GM18867 (cell line): ENCODE results near the gene SIGLEC1.

Experiments used
- ATAC-seq: cut with Tn5 transposase; IDR thresholded peaks from one replicate; pipeline ENCODE4 v1.9.1; 2021; ENCODE audit warnings: mild to moderate bottlenecking, moderate library complexity; ENCODE audit not compliant: unreplicated experiment

The SIGLEC1 gene

GRCh38 chr20:3681352-3681930 is 31.0 kb downstream of the SIGLEC1 start:
- no peak for ATAC-seq

GRCh38 chr20:3680701-3681351 is 31.6 kb downstream of the SIGLEC1 start:
- no peak for ATAC-seq

- no peak for ATAC-seq
Measured at GRCh38 chr20:3679749-3680700, 32.4 kb downstream of the SIGLEC1 start.

GRCh38 chr20:3678856-3679720 is 33.3 kb downstream of the SIGLEC1 start:
- ATAC-seq, result no peak

GRCh38 chr20:3678198-3678597 is 34.2 kb downstream of the SIGLEC1 start:
- ATAC-seq, result no peak

- no peak for ATAC-seq
Measured at GRCh38 chr20:3677733-3678132, 34.7 kb downstream of the SIGLEC1 start.

GRCh38 chr20:3674995-3675900 is 37.2 kb downstream of the SIGLEC1 start:
- ATAC-seq, result no peak

- no peak for ATAC-seq
Measured at GRCh38 chr20:3674447-3674846, 38.0 kb downstream of the SIGLEC1 start.

GRCh38 chr20:3673221-3674070 is 39.0 kb downstream of the SIGLEC1 start:
- no peak for ATAC-seq

- no peak for ATAC-seq
Measured at GRCh38 chr20:3672547-3673171, 39.7 kb downstream of the SIGLEC1 start.

GRCh38 chr20:3671986-3672546 is 40.3 kb downstream of the SIGLEC1 start:
- no peak for ATAC-seq

- ATAC-seq, result no peak
Measured at GRCh38 chr20:3670945-3671344, 41.5 kb downstream of the SIGLEC1 start.

GRCh38 chr20:3670511-3670910 is 41.9 kb downstream of the SIGLEC1 start:
- ATAC-seq, result no peak

GRCh38 chr20:3669710-3670367 is 42.6 kb downstream of the SIGLEC1 start:
- no peak for ATAC-seq

GRCh38 chr20:3667434-3668037 is 44.9 kb downstream of the SIGLEC1 start:
- no peak for ATAC-seq

GRCh38 chr20:3663858-3664257 is 48.5 kb downstream of the SIGLEC1 start:
- no peak for ATAC-seq

GRCh38 chr20:3663031-3663701 is 49.2 kb downstream of the SIGLEC1 start, which contains the start of gene GFRA4:
Gene GFRA4, minus strand, starts transcription at chr20:3663399. Its CDS starts 0 bp downstream, at chr20:3663399.
- no peak for ATAC-seq
